ENCODE measurements around the gene SART1. TPM values are rescaled to one million over a fixed set of nuclear protein-coding genes. Genes with fewer than 3 reads are reported as not detected.
A peak's percentile ranks its signal among the peaks of the same experiment; 100 is the strongest.

Gene SART1
- total RNA-seq, 4 donors from 2014 or later: 32.3 to 96.1 (median 39.7) TPM

DNA sequence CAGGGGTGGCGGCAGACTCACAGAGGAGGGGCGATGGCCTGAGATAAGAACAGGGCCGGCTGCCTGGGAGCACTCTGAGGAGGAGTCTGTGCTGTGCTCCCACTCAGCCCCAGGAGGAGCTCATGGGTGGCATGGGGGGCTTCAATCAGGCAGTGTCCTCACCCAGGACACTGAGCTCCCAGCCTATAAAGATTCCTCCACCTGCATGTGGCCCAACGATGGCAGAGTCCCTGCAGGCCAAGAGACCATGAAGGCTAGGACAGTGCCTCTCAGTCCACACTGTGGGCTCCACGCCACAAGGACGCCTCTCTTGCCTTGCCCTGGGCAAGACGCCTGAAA lies 52.2 kb downstream of the SART1 start:
- WGBS, 2 donors (ENCODE audit: low coverage in 1 of 2): 90% methylated on average over 3 of the region's 7 CpGs; no CpG with 5 or more reads in 1 of the 2 donors
- Histone ChIP-seq H3K36me3 (no peaks in the 10 kb centered on the region), H3K4me3 (no peak overlapping the region), H3K4me1 (peaks cover 0 to 9% (median 0%) of the 10 kb centered on the region in 3 donors), H3K27ac (no peak overlapping the region), H3K9me3 (no peaks in the 10 kb centered on the region), H3K27me3 (peaks cover 40% of the 10 kb centered on the region)
- no peak for ATAC-seq
- no peak for TF ChIP-seq POLR2AphosphoS5 (IDR thresholded peaks at IDR 0.05)
- TF ChIP-seq, protein P1, sequence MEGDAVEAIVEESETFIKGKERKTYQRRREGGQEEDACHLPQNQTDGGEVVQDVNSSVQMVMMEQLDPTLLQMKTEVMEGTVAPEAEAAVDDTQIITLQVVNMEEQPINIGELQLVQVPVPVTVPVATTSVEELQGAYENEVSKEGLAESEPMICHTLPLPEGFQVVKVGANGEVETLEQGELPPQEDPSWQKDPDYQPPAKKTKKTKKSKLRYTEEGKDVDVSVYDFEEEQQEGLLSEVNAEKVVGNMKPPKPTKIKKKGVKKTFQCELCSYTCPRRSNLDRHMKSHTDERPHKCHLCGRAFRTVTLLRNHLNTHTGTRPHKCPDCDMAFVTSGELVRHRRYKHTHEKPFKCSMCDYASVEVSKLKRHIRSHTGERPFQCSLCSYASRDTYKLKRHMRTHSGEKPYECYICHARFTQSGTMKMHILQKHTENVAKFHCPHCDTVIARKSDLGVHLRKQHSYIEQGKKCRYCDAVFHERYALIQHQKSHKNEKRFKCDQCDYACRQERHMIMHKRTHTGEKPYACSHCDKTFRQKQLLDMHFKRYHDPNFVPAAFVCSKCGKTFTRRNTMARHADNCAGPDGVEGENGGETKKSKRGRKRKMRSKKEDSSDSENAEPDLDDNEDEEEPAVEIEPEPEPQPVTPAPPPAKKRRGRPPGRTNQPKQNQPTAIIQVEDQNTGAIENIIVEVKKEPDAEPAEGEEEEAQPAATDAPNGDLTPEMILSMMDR (IDR thresholded peaks at IDR 0.05): no peak
- TF ChIP-seq POLR2A (IDR thresholded peaks at IDR 0.05): no peak
- TF ChIP-seq EP300 (IDR thresholded peaks at IDR 0.05): no peak

DNA sequence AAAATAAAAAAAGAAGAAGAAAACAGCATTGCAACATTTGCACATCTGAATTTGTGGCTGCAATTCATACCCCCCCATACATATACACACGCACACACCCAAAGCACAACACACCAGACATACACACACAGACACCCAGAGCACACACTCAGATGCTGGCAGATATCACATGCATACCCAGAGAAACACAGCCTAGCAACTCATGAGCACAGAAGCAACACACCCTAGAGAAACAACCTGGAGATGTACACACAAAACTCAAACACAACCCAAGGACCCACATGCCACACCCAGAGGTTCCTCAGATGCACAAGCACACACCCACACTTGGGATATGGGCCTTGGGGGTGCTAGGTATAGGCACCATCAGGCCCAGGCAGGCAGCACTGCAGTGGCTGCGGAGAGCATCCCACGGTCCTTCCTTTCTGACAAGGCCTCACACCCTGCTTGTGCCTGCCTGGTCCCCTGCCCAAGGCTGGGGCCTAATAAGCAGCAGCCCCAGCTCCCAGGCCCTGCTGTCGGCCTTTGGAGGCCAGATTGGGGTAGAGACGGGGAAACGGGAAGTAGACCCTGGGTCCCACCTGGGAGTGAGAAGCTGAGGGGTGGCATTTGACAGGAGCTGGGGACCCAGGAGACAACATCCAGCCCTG lies 53.4 kb downstream of the SART1 start:
- TF ChIP-seq, protein P1 (IDR thresholded peaks at IDR 0.05): no peak
- no peak for TF ChIP-seq POLR2A (IDR thresholded peaks at IDR 0.05)
- no peak for TF ChIP-seq POLR2AphosphoS5 (IDR thresholded peaks at IDR 0.05)
- no peak for TF ChIP-seq EP300 (IDR thresholded peaks at IDR 0.05)
- ATAC-seq: no peak
- Histone ChIP-seq H3K36me3 (no peaks in the 10 kb centered on the region), H3K27ac (no peak overlapping the region), H3K4me1 (peaks cover 0 to 9% (median 0%) of the 10 kb centered on the region in 3 donors), H3K4me3 (no peak overlapping the region), H3K27me3 (peaks cover 40% of the 10 kb centered on the region), H3K9me3 (no peaks in the 10 kb centered on the region)
- 85 to 100% methylated on average over 1 to 2 of the region's 6 CpGs for WGBS, 2 donors (ENCODE audit: low coverage in 1 of 2)

DNA sequence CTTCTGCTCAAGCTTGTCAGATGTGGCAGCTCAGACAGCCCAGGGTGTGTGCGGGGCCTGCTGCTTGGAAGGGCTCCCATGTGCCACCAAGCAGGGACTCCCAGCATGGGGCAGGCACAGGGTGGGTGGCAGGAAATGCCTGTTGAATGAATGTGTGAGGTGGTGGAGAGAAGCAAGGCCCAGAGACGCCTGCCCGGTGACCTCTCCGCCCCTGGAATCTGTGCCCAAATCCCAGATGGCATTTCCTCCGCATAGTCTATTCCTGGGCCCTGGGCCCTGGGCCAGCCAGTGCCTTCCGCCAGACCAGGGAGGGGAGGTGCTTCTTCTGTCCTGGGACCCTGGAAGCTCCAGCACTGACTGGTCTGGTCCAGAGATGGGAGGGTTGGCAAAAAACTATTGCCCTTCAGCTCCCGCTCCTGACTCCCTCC lies 53.9 kb downstream of the SART1 start:
- Histone ChIP-seq H3K27ac (no peak overlapping the region), H3K4me3 (no peak overlapping the region), H3K9me3 (no peaks in the 10 kb centered on the region), H3K4me1 (peaks cover 0 to 9% (median 0%) of the 10 kb centered on the region in 3 donors), H3K36me3 (no peaks in the 10 kb centered on the region), H3K27me3 (peaks cover 43% of the 10 kb centered on the region)
- TF ChIP-seq POLR2AphosphoS5 (IDR thresholded peaks at IDR 0.05) (no peak), EP300 (IDR thresholded peaks at IDR 0.05) (no peak), POLR2A (IDR thresholded peaks at IDR 0.05) (no peak)
- TF ChIP-seq, protein P1 (IDR thresholded peaks at IDR 0.05): no peak
- WGBS, 2 donors (ENCODE audit: low coverage in 1 of 2): 64 to 100% methylated on average over 1 to 4 of the region's 7 CpGs
- ATAC-seq: peak; percentile 24

DNA sequence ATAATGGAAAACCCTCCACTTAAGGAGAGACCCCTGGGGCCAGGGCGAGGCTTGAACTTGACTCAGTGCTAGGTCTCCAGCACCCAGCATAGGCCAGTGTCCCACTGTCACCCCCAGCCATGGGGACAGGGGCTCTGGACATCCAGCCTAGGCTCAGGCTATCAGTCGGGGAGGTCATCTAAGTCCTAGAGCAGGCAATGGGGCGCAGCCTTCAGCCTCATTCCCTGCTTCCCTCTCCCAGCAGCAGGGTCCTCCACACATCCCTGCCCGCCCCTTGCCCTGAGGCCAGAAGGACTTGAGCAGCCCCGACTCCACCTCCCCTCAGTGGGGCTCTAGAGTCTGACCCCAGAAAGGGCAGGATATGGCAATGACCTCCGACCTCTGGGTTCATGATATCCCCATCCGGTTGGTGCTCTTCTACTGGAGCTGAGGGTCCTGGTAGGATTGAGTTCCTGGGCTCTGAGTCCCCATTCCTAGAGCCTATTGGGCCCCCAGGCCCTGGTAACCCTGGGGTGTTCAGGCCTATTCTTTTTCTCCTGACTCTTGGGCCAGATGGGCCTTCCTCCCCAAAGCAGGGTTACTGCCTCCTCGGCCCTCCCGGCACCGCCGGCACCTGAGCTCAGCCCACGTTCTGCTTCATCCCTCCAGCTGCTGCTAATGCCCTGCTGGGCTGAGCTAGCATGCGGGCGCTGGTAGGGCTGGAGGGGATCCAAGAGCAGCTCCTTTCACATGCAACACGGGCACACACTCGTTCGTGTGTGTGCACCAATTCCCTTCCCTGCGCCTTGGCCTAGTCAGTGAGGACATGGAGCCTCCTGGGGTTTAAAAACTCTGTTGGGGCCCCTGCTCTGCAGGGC lies 54.6 kb downstream of the SART1 start:
- Histone ChIP-seq H3K4me1 (peaks cover 0 to 9% (median 0%) of the 10 kb centered on the region in 3 donors), H3K9me3 (no peaks in the 10 kb centered on the region), H3K27me3 (peaks cover 43% of the 10 kb centered on the region), H3K36me3 (no peaks in the 10 kb centered on the region), H3K27ac (no peak overlapping the region), H3K4me3 (no peak overlapping the region)
- no peak for ATAC-seq
- 74% methylated on average over 5 of the region's 18 CpGs; no CpG with 5 or more reads in 1 of the 2 donors for WGBS, 2 donors (ENCODE audit: low coverage in 1 of 2)
- TF ChIP-seq POLR2A (IDR thresholded peaks at IDR 0.05): no peak
- no peak for TF ChIP-seq POLR2AphosphoS5 (IDR thresholded peaks at IDR 0.05)
- TF ChIP-seq EP300 (IDR thresholded peaks at IDR 0.05): no peak
- TF ChIP-seq, protein P1 (IDR thresholded peaks at IDR 0.05): no peak

Data from gastroesophageal sphincter (tissue), 4 donors.